Keratinocyte (primary cell): Measurements from ENCODE around the gene CD99L2.

Experiments
- EZH2 ChIP-seq: IDR thresholded peaks from one replicate; pipeline ENCODE4 v1.6.1; 2012; ENCODE audit warnings: inconsistent platforms, mild to moderate bottlenecking, low read length, moderate library complexity
- TF ChIP-seq, protein P1 (sequence below), 3 experiments: IDR thresholded peaks in 1 of 3; conservative IDR thresholded peaks in 1 of 3; optimal IDR thresholded peaks in 1 of 3; 2 replicates in 2 of 3; 3 replicates in 1 of 3; pipeline versions ENCODE3 to v1.5.1; 2011; ENCODE audit warnings: low read length in 3 of 3, mild to moderate bottlenecking in 3 of 3, moderate library complexity in 2 of 3, control low read depth in 1 of 3, inconsistent platforms in 1 of 3; ENCODE audit not compliant: insufficient read depth in 2 of 3; ENCODE audit errors: extremely low read depth in 1 of 3

DNA sequence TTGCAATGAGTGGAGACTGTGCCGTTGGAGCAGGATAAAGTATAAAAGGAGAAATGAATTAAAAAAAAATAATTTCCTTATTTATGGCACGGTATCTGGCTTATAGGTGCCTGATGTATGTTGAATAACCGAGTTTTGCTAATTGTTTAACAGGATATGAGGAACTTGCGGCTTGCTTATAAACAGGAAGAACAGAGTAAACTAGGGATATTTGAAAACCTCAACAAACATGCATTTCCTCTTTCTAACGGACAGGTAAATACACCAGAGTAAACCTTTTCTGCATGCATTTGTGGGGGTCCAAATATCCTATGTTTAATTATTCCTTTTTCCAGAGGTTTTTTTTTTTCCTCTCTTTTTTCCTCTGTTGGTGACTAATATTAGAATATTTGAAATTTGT is 168.5 kb downstream of the CD99L2 start:
- TF ChIP-seq EZH2 = no peak
- TF ChIP-seq, protein P1, sequence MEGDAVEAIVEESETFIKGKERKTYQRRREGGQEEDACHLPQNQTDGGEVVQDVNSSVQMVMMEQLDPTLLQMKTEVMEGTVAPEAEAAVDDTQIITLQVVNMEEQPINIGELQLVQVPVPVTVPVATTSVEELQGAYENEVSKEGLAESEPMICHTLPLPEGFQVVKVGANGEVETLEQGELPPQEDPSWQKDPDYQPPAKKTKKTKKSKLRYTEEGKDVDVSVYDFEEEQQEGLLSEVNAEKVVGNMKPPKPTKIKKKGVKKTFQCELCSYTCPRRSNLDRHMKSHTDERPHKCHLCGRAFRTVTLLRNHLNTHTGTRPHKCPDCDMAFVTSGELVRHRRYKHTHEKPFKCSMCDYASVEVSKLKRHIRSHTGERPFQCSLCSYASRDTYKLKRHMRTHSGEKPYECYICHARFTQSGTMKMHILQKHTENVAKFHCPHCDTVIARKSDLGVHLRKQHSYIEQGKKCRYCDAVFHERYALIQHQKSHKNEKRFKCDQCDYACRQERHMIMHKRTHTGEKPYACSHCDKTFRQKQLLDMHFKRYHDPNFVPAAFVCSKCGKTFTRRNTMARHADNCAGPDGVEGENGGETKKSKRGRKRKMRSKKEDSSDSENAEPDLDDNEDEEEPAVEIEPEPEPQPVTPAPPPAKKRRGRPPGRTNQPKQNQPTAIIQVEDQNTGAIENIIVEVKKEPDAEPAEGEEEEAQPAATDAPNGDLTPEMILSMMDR (optimal IDR thresholded peaks at IDR 0.05 in 1 of 3, IDR thresholded peaks at IDR 0.05 in 1 of 3, conservative IDR thresholded peaks at IDR 0.05 in 1 of 3; ENCODE audit: extremely low read depth in 1 of 3, insufficient read depth in 2 of 3, low read length in 3 of 3) = no peak
